HG02588 (cell line): ENCODE results near the gene DUSP28.

ENCODE experiments used
- ATAC-seq: cut with Tn5 transposase; IDR thresholded peaks from one replicate; pipeline ENCODE4 v1.9.1; 2021; ENCODE audit warnings: mild to moderate bottlenecking, moderate library complexity; ENCODE audit not compliant: unreplicated experiment

DUSP28 gene

GRCh38 chr2:240571314-240571973 is 11.3 kb downstream of the DUSP28 start:
- ATAC-seq: no peak

GRCh38 chr2:240572141-240573031 is 12.2 kb downstream of the DUSP28 start:
- no peak for ATAC-seq

GRCh38 chr2:240573071-240573515 is 12.9 kb downstream of the DUSP28 start:
- ATAC-seq: no peak

- ATAC-seq: no peak
Measured at GRCh38 chr2:240573516-240574385, 13.6 kb downstream of the DUSP28 start.

GRCh38 chr2:240574386-240575100 is 14.4 kb downstream of the DUSP28 start:
- no peak for ATAC-seq

GRCh38 chr2:240575101-240575965 is 15.2 kb downstream of the DUSP28 start:
- ATAC-seq: no peak

- ATAC-seq: no peak
Measured at GRCh38 chr2:240576036-240576435, 15.9 kb downstream of the DUSP28 start.

- no peak for ATAC-seq
Measured at GRCh38 chr2:240576436-240577205, 16.5 kb downstream of the DUSP28 start.

GRCh38 chr2:240577281-240578109 is 17.3 kb downstream of the DUSP28 start:
- no peak for ATAC-seq

GRCh38 chr2:240578110-240578450 is 17.9 kb downstream of the DUSP28 start:
- no peak for ATAC-seq

GRCh38 chr2:240578488-240578887 is 18.3 kb downstream of the DUSP28 start:
- no peak for ATAC-seq

- no peak for ATAC-seq
Measured at GRCh38 chr2:240579071-240579762, 19.1 kb downstream of the DUSP28 start.

- no peak for ATAC-seq
Measured at GRCh38 chr2:240579771-240580614, 19.8 kb downstream of the DUSP28 start.

GRCh38 chr2:240581811-240582210 is 21.7 kb downstream of the DUSP28 start:
- no peak for ATAC-seq

- no peak for ATAC-seq
Measured at GRCh38 chr2:240582781-240583180, 22.6 kb downstream of the DUSP28 start.

- ATAC-seq: no peak
Measured at GRCh38 chr2:240583774-240584173, 23.6 kb downstream of the DUSP28 start.
